Panc1 (cell line): ENCODE data around the gene ANO3. TPM values are rescaled to one million over a fixed set of nuclear protein-coding genes. Genes with fewer than 3 reads are reported as not detected.

Experiments
- ATAC-seq: fragments of 200-7000 bp; cut with Tn5 transposase; 2 replicates; pipeline ENCODE4 v1.9.1; 2020; ENCODE audit warnings: mild to moderate bottlenecking, moderate library complexity
- BruUV-seq: library from RNA; stranded (reverse); fragments of 400-500 nt; replicated peaks from 2 replicates; lab custom pipeline; 2021; lab: Mats Ljungman, UMichigan
- CTCF ChIA-PET: fragments of 300-600 bp; sonication (Branson Sonifier 250); formaldehyde crosslinking; loops from one replicate; lab custom pipeline; 2022; ENCODE audit warnings: antibody characterized with exemption; lab: Charles Lee
- POLR2A ChIA-PET: fragments of 300-600 bp; sonication (Branson Sonifier 250); formaldehyde crosslinking; loops from one replicate; lab custom pipeline; 2022; ENCODE audit warnings: antibody characterized with exemption; lab: Charles Lee
- DNase-seq: peaks from one replicate; pipeline ENCODE4 v3.0.0-alpha.2; 2010; ENCODE audit warnings: low read depth, low spot score
- H3K27ac ChIP-seq: 2 replicates; pipeline ENCODE4 v1.5.1; 2011; ENCODE audit warnings: mild to moderate bottlenecking, low read length, inconsistent platforms
- H3K27me3 ChIP-seq: fragments of 200-500 bp; sonication (Bioruptor generic); 2 replicates; pipeline ENCODE4 v1.6.0; 2014; ENCODE audit warnings: low read length, inconsistent platforms; ENCODE audit not compliant: control insufficient read depth, insufficient read depth
- H3K36me3 ChIP-seq: fragments of 200-500 bp; sonication (Bioruptor generic); 2 replicates; pipeline ENCODE4 v1.5.1; 2014; ENCODE audit warnings: inconsistent platforms, mild to moderate bottlenecking, low read length, moderate library complexity; ENCODE audit not compliant: control insufficient read depth, insufficient read depth
- H3K4me1 ChIP-seq: 2 replicates; pipeline ENCODE4 v1.5.1; 2011; ENCODE audit warnings: inconsistent platforms, mild to moderate bottlenecking, low read length, moderate library complexity; ENCODE audit not compliant: control insufficient read depth, insufficient read depth
- H3K4me3 ChIP-seq, 2 experiments: 2 replicates each; pipeline ENCODE4 v1.5.1; 2011 to 2012; ENCODE audit warnings: low read depth in 2 of 2, low read length in 2 of 2, mild to moderate bottlenecking in 2 of 2, inconsistent platforms in 1 of 2, moderate library complexity in 1 of 2
- H3K9me3 ChIP-seq: fragments of 200-500 bp; sonication (Bioruptor generic); 2 replicates; pipeline ENCODE4 v1.5.1; 2014; ENCODE audit warnings: low read depth, mild to moderate bottlenecking, inconsistent platforms, low read length, moderate library complexity; ENCODE audit not compliant: control insufficient read depth, insufficient read depth
- POLR2AphosphoS5 ChIP-seq: IDR thresholded peaks from 2 replicates; pipeline ENCODE4 v1.6.1; 2012; ENCODE audit warnings: mild to moderate bottlenecking, low read depth, low read length, moderate library complexity
- SIN3A ChIP-seq: IDR thresholded peaks from 2 replicates; pipeline ENCODE4 v1.6.1; 2012; ENCODE audit warnings: low read depth, mild to moderate bottlenecking, low read length, moderate library complexity, borderline replicate concordance; ENCODE audit not compliant: insufficient read depth
- TCF7L2 ChIP-seq: IDR thresholded peaks from 2 replicates; pipeline ENCODE4 v1.6.1; 2011; ENCODE audit warnings: mild to moderate bottlenecking, low read depth, low read length, inconsistent platforms
- in situ Hi-C: cut with HindIII; loops from 2 replicates; pipeline ENCODE4 v1.10.0; 2016; ENCODE audit warnings: low sequenced_read_pairs, low pct_unique_long_range_greater_than_20kb
- intact Hi-C: fragments of 100-400 bp; cut with micrococcal nuclease; formaldehyde crosslinking; loops from one replicate; pipeline ENCODE4 v1.10.0; 2022; ENCODE audit not compliant: unreplicated experiment
- total RNA-seq: library from RNA; stranded (reverse); gene quantifications from one replicate; pipeline ENCODE4 v1.2.1, GENCODE V29; 2021; ENCODE audit not compliant: unreplicated experiment
- TF ChIP-seq, protein P1 (sequence below): fragments of 450-650 bp; IDR thresholded peaks from 2 replicates; pipeline ENCODE4 v1.5.1; 2017; ENCODE audit warnings: mild to moderate bottlenecking
- TF ChIP-seq, protein P2 (sequence below), 2 experiments: IDR thresholded peaks; 2 replicates each; pipeline ENCODE4 v1.6.1; 2011 to 2012; ENCODE audit warnings: low read depth in 2 of 2, control low read depth in 1 of 2, low read length in 1 of 2, mild to moderate bottlenecking in 1 of 2, moderate library complexity in 1 of 2; ENCODE audit not compliant: insufficient read depth in 1 of 2

Gene ANO3
- total RNA-seq, 1 experiment from 2014 or later = not detected

DNA sequence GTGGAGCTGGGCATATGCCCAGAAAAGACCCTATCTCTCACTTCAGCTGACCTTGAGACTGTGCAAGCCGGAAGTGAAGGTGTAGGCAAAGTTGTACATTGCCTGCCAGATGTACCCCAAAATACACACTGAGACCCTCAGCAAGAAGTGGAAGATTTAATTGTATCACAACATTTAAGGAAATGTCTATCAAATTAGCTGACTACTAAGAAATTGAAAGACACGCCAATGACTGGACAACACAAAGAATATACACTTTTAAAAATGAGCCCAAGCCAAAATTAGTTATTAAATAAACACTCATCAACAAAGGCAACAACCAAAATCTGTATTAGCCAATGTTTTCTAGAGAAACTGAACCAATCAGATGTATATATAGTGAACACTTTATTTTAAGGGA, 7.7 kb upstream of the ANO3 start:
- Histone ChIP-seq H3K27ac (no peak overlapping the region), H3K9me3 (no peaks in the 10 kb centered on the region), H3K4me1 (no peaks in the 10 kb centered on the region), H3K36me3 (no peaks in the 10 kb centered on the region), H3K4me3 (no peak overlapping the region), H3K27me3 (no peaks in the 10 kb centered on the region)
- BruUV-seq = no TSS peak
- POLR2A ChIA-PET = no interaction called here
- in situ Hi-C loops (no loop called here), intact Hi-C loops (no loop called here)
- CTCF ChIA-PET = interaction anchor here (0.6 kb wide), 1 partner anchor 79 kb away, joined by 3 read pairs; no protein-coding TSS in a partner anchor
- ATAC-seq (no peak), DNase-seq (no peak)
- TF ChIP-seq SIN3A (no peak), TCF7L2 (no peak), POLR2AphosphoS5 (no peak)
- TF ChIP-seq, protein P1, sequence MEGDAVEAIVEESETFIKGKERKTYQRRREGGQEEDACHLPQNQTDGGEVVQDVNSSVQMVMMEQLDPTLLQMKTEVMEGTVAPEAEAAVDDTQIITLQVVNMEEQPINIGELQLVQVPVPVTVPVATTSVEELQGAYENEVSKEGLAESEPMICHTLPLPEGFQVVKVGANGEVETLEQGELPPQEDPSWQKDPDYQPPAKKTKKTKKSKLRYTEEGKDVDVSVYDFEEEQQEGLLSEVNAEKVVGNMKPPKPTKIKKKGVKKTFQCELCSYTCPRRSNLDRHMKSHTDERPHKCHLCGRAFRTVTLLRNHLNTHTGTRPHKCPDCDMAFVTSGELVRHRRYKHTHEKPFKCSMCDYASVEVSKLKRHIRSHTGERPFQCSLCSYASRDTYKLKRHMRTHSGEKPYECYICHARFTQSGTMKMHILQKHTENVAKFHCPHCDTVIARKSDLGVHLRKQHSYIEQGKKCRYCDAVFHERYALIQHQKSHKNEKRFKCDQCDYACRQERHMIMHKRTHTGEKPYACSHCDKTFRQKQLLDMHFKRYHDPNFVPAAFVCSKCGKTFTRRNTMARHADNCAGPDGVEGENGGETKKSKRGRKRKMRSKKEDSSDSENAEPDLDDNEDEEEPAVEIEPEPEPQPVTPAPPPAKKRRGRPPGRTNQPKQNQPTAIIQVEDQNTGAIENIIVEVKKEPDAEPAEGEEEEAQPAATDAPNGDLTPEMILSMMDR = no peak
- TF ChIP-seq, protein P2, sequence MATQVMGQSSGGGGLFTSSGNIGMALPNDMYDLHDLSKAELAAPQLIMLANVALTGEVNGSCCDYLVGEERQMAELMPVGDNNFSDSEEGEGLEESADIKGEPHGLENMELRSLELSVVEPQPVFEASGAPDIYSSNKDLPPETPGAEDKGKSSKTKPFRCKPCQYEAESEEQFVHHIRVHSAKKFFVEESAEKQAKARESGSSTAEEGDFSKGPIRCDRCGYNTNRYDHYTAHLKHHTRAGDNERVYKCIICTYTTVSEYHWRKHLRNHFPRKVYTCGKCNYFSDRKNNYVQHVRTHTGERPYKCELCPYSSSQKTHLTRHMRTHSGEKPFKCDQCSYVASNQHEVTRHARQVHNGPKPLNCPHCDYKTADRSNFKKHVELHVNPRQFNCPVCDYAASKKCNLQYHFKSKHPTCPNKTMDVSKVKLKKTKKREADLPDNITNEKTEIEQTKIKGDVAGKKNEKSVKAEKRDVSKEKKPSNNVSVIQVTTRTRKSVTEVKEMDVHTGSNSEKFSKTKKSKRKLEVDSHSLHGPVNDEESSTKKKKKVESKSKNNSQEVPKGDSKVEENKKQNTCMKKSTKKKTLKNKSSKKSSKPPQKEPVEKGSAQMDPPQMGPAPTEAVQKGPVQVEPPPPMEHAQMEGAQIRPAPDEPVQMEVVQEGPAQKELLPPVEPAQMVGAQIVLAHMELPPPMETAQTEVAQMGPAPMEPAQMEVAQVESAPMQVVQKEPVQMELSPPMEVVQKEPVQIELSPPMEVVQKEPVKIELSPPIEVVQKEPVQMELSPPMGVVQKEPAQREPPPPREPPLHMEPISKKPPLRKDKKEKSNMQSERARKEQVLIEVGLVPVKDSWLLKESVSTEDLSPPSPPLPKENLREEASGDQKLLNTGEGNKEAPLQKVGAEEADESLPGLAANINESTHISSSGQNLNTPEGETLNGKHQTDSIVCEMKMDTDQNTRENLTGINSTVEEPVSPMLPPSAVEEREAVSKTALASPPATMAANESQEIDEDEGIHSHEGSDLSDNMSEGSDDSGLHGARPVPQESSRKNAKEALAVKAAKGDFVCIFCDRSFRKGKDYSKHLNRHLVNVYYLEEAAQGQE (IDR thresholded peaks at IDR 0.05; ENCODE audit: insufficient read depth in 1 of 2, low read depth in 2 of 2, low read length in 1 of 2) = no peak

DNA sequence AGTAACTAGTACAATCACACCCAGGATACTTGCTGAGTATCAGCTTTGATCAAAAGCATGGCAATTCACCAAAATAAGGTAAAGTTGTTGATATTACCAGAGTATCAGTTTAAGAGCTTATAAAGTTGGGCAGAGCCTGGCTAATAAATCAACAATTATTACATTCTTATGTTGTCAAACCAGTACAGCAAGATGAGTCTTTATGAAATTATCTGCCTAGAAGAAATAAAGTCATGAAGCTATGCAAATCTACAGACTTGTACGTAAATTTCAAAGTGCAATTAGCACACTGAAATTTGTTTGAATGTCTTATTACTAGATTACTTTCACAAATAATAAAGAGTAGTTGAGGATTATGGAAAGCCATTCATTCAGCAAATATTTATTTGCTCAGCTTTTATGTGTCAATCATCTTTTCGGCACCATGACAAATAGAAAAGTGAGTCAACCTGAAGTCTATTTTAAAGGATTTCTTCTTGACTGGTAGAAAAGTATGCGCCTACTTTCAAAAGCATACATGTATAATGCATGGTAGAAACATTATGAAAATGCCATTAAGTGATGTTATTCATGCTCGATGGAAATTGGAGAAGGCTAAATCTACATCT, 5.0 kb upstream of the ANO3 start:
- no peaks in the 10 kb centered on the region for H3K9me3 ChIP-seq
- H3K36me3 ChIP-seq = no peaks in the 10 kb centered on the region
- H3K4me1 ChIP-seq = no peaks in the 10 kb centered on the region
- no peak overlapping the region for H3K27ac ChIP-seq
- no peak overlapping the region for H3K4me3 ChIP-seq
- TF ChIP-seq, protein P1 = no peak
- TF ChIP-seq POLR2AphosphoS5 (no peak), SIN3A (no peak), TCF7L2 (no peak)
- TF ChIP-seq, protein P2 (IDR thresholded peaks at IDR 0.05; ENCODE audit: insufficient read depth in 1 of 2, low read depth in 2 of 2, low read length in 1 of 2) = no peak
- CTCF ChIA-PET = no interaction called here
- in situ Hi-C loops (no loop called here), intact Hi-C loops (no loop called here)
- DNase-seq (no peak), ATAC-seq (no peak)
- 0 out of 2 replicates have a peak, but pooled peaks cover 4% of the 10 kb centered on the region for H3K27me3 ChIP-seq
- no TSS peak for BruUV-seq
- POLR2A ChIA-PET = no interaction called here
